MM.1S (cell line): ENCODE results near the gene THADA.

Source experiments
- EZH2 ChIP-seq: fragments of 300-600 bp; sonication (generic); optimal IDR thresholded peaks from 2 replicates; pipeline ENCODE3; 2017; ENCODE audit warnings: low read depth, mild to moderate bottlenecking, antibody characterized with exemption, low read length, mixed read lengths
- EZH2phosphoT487 ChIP-seq: fragments of 300-600 bp; sonication (generic); IDR thresholded peaks from 2 replicates; pipeline ENCODE4 v1.6.1; 2018; ENCODE audit warnings: antibody characterized with exemption, low read length
- TF ChIP-seq, protein P1 (sequence below): fragments of 300-600 bp; sonication (generic); IDR thresholded peaks from 2 replicates; pipeline ENCODE4 v1.5.1; 2016; ENCODE audit warnings: antibody characterized with exemption, low read length, mixed read lengths

DNA sequence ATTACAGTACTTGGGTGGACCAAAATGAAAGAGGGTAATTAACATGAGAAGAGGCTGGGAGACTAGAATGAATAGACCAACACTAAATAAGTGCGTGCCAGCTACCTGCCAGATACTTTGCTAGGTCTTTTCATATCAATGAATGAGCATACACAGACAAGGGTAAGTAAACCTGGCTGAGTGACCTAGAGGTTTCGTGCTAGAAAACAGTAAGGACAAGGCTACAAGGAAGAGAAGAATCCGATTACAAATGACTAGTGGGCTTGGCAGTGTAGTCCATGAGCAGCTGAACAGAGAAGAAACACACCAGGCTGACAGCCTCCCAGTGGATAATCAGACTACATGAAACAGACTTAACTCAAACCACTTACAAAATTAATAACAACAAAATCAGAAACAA is 64.6 kb downstream of the THADA start:
- TF ChIP-seq, protein P1, sequence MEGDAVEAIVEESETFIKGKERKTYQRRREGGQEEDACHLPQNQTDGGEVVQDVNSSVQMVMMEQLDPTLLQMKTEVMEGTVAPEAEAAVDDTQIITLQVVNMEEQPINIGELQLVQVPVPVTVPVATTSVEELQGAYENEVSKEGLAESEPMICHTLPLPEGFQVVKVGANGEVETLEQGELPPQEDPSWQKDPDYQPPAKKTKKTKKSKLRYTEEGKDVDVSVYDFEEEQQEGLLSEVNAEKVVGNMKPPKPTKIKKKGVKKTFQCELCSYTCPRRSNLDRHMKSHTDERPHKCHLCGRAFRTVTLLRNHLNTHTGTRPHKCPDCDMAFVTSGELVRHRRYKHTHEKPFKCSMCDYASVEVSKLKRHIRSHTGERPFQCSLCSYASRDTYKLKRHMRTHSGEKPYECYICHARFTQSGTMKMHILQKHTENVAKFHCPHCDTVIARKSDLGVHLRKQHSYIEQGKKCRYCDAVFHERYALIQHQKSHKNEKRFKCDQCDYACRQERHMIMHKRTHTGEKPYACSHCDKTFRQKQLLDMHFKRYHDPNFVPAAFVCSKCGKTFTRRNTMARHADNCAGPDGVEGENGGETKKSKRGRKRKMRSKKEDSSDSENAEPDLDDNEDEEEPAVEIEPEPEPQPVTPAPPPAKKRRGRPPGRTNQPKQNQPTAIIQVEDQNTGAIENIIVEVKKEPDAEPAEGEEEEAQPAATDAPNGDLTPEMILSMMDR: no peak
- TF ChIP-seq EZH2phosphoT487 (no peak), EZH2 (no peak)
